Bone marrow (tissue), 2 donors: Measurements from ENCODE around the gene CPNE4.

Experiments used
- DNase-seq, 2 donors: peaks; one replicate each; lab custom pipeline; 2025; lab: John Stamatoyannopoulos, UW

The CPNE4 gene

DNA sequence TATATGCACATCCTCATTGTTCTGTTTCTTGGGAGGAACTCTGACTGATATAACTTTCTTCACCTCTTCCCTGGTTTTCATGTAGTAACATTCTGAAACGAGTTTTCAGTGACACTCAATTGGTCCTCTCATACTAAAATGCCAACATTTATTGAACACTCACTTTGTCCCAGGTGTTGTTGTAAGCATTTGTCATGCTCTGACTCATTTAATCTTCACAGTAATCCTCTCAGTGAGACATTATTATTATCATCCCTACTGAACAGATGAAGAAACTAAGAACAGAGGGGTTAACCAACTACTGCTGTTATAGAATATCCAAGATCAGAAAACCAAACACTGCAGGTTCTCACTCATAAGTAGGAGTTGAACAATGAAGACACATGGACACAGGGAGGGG is 437.9 kb downstream of the CPNE4 start:
- no peak for DNase-seq

DNA sequence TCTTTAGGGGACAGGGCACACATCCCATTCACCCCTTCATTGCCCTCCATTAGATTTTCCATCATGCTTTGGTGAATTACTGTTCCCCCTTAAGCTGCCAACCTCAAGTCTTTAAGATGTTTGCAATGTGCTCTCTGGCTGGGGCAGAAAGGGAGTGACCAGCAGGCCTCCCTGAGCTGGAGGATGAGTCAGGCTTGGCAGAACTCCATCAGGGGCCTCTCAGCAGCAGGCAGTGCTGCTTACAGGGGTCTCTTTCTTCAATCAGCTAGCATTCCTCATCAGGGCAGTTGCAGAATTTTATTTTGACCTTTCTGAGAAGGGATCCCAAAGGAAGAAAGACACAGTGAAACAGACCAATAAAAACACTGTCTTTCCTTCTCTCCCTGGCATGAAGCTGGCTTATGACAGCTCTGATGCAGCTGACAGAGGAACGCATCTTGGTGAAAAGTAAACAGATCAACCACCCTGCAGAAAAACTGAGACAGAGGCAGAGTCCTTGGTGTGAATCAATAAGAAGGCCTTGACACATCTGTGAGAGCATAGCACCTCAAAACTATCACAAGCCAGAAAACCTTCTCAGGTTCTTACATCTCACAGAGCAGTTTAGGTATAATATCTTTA is 443.3 kb downstream of the CPNE4 start:
- no peak for DNase-seq

DNA sequence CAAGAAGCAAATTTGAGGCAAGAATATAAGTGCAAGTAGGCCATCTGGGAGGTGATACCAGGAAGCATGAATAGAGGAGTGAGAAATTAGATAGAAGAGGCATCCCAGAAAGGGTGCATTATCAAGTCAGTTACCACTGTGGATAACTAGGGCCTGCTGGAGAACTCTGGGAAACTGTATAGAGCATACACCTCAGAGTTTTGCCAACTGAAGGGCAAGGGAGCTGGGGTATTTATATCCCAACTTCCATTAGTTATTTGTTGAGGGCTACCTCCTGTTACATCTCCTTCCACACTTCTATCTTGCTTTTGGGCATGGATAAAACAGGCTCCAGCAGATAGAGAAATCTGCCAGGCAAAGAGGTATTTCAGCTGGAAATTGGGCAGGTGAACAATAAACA is 448.5 kb downstream of the CPNE4 start:
- no peak for DNase-seq

DNA sequence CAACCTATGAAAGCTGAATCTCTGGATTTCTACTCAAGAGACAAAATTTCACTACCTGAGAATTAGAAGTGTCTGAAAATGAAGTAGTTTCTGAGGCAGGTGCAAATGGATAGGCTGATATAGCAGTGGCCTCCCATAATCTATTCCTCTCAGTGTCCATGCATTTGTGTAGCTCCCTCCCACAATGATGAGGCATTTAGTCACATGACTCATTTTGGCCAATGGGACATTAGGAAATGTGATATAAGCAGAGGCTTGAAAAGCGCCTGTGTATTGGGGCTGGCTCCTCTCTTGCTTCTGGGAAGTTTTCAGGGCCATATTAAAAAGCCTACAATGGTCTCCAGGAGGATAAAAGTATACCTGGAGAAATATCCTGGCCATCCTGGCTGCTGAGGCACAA is 452.4 kb downstream of the CPNE4 start:
- DNase-seq: no peak

DNA sequence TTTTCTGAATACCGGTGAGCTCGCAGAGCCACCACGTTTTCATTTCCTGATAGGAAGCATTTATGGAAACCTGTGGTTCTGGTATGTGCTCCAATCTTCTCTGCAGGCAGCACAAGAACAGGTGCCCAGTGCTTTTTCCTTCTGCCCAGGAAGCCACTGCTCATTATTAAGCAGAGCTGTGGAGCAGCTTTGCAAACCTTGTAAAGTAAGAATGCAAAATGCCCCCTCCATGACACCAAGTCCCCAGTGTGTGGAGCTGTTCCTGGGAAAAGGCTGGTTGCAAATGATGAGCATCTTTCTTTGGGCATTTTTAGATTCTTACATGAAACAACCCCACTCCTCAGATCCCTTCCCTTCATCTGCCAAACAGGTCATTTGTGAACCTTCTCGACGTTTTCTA is 466.4 kb downstream of the CPNE4 start:
- DNase-seq: no peak

DNA sequence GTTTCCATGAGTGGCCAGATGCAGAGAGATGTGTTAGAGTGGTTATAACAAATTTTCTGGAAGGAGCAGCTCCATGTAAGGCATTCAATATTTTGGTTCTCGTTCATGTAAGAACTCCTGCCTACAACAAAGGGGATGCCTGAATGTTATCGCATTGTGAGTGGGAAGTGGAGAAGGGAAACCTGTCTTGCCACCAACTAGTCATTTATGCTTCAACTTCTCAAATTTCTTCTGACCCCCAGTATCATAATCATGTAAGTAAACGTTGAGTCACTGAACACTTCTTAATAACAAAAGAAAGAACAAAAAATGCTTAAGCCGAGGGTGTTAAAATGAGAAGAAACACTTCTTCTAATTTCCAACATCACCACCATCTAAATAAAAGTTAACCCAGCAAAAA is 470.0 kb downstream of the CPNE4 start:
- no peak for DNase-seq

DNA sequence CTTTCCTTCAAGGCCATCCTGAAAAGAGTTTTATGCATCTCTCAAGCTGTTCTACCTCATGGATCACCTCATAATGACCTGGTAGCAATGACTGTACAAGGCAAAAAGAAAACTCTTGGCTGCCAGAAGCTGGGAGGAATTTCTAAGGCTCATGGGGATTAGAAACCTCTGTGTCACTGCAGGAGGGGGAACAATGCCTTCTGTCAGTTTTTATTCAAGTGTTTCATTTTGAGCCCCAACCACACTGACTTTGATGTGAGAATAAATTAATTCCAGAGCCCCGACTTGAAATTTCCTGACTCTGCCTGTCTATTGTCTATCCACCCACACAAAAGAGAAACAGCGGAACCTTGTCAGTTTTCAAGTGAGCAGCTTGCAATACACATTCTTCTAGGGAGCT is 473.3 kb downstream of the CPNE4 start:
- DNase-seq: no peak

DNA sequence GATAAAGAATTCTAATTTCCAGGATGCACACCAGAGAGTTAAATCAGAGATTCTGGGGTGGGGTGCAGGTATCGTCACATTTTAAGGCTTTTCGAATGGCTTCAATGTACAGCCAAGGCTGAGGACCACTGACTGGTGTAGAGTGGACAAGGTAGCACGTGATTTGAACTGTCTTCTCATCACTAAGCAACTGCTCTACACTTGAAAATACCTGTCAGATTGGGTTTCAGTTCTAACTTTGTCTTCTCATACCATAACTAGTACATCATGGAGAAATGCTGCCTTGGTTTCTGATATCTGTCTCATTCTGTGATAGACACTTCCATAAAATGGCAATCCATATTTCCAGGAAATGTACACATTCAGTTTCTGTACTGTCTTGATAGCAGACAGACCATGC is 474.0 kb downstream of the CPNE4 start:
- no peak for DNase-seq

DNA sequence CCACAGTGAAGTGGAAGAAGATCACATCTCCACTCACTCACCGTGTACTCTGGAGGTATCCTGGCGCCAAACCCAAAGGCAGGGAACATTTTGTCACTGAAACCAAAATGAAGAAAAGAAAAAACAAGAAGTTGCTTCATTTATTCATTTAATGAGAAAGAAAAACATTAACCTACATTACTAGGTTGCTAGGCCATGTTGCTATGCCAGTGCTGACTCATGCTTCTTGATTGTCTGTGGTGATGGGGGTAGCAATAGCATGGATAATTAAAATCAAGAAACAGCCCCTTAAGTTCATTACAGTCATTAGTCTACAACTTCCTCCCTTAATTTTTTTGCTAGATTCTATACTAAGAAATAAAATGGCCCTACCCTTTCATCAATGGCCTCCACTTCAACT is 479.4 kb downstream of the CPNE4 start:
- DNase-seq: no peak

DNA sequence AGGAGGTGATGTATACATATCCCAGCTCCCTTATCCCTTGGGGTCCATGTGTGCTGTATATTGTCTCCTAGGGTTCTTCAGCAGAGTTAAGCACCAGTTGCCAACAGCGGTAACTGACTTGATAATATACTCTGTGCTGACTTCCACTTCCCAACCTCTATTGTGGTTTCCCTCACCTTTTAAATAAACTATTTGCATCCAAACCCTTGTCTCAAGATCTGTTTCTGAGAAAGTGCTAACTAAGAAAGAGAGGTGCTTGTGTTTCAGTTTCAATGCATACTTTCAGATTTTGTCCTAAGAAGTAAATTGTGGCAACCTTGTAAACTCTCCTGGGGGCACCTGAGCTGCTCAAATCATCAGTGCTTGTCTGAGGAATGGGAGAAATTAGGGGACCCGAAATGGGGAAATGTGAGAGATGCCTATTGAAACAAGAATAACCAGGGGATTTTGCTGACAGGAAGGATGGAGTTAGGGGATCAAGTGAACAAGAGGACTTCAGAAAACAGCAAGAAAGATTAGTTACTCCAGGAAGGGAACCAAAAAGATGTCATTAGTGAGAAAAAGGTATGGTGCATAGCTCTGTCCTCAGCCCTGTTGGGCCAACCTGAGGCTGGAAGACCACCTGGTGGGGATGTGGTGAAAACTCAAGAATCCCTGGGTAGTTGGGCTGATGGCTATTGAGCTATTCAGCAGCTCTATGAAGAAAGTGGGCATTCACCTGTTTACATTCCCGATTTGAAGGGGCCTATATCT is 481.1 kb downstream of the CPNE4 start:
- no peak for DNase-seq

DNA sequence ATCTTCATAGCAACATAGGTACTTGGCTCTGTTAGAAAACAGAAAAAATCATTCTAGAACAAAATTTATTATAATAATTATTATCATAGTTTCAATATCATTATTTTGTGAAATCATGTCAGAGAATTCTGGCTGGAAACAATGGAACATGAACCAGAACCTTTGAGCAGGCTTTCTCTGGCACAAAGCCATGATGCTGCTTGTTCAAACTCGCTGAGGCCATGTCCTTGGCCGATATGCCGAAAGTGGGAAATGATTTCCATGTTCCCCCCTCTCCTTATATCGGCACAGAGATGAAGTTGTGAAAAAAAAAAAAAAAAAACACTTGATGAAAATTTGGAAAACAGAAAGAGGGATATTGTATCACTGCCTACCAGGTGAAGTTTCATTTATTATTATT is 483.1 kb downstream of the CPNE4 start:
- no peak for DNase-seq

DNA sequence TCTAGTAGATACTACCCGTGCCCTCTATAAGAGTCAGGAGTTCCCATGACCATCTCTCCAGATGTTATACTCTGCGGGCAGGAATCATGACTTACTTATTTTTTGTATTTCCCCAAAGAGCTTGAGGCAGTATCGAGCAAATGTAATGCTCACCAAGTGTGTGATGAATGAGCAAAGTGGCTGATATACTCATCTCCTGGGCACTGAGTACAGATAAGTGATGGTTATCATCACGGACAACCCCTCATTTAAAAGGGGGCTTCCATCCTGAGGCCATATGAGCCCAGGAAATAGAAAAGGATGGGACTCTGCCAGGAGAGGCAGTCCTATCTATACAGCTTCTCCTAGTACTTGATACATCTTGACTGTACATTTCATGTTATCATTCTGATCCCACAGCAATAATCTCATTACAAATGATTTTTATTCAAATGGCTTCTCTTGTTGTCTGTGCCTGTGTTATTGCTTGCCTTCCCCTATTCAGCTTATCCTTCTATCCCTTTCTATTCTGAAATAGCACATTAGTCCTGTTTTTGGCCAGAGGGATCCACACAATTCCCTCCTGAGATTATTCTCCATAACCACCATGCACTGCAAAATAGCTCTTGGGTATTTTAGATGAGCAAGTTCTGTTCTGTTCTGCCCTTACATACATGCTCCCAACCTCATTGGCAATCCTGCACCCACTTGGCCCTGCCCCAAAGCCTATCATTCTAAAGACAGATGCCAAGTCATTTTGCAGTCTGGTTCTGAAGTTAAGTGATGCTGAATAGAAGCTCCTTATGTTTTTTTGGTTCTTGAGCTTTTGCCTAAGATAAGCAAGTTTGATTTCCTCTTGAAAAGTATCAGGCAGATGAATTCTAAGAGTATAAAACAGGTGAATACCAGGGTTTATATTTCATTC is 484.0 kb downstream of the CPNE4 start:
- DNase-seq: no peak

DNA sequence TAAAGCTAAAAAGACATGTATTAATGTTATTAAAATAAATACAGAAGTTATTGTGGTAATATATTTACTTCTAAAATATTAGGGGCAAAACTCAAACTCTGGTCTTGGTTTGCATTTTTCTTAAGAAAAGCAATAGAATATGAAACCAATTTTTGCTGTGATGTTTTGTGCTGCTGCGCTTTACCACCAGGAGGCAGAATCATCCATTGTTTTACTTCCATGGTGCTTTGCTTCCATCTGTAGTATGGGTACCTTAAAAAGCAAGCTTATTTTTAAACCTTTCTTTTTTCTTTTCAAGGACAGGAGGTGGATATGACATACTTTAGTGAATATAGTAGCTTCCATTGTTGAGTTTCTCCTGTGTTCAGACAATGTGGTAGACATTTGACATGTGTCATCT is 485.5 kb downstream of the CPNE4 start:
- DNase-seq: no peak

DNA sequence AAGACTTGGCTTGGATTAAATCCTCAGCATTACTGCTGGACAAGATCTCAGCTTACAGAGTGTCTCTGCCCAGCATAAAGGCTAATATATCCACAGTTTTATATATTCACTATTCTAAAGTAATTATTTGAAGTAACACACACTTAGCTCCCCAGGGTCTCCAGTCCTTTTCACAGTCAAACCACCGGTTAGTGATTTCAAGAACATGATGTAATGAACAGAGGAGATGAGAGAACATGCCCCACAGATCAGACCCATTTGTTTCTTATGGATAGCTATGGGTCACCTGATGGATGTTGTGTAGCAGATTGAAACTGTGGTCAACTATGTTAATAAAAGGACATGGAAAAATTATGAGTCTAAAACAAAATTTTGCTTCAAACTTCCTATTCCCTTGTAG is 487.2 kb downstream of the CPNE4 start:
- DNase-seq: no peak

DNA sequence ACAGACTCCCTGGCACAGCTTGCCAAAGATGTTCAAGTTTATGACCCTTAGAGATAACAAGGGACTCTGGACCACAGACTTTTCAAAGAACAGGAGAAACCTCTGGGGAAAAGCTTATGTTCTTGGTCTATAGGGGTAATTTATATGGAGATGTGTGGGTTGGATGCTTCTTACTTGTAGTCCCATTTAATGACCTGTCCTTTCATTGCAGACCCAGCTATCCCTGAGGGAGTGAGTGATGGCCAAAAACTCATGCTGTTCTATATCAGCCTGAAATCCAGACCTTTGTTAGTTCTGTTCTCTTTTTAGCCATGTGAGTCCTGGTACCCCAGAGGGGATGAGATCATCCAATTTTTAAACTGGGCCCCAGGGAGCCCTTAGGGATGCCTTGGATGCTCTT is 488.4 kb downstream of the CPNE4 start:
- DNase-seq: no peak

DNA sequence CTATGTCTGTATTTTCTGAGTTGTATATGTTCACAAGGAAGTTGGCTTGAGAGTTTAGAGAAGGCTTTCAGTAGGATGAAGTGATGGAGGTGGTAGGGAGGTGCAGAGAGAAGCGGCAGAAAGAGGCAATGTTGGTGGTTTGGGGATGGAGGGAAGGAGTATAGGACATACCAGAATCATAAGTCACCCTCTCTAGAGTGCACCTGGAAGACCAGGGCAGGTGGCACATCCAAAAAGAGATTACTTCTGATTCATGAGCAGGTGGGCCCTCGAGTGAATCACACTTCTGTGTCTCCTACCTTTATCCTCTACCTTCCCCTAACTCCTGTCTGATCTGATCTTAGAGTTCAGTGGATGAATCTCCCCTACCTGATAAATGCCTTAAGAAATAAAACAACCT is 490.3 kb downstream of the CPNE4 start:
- DNase-seq: no peak

DNA sequence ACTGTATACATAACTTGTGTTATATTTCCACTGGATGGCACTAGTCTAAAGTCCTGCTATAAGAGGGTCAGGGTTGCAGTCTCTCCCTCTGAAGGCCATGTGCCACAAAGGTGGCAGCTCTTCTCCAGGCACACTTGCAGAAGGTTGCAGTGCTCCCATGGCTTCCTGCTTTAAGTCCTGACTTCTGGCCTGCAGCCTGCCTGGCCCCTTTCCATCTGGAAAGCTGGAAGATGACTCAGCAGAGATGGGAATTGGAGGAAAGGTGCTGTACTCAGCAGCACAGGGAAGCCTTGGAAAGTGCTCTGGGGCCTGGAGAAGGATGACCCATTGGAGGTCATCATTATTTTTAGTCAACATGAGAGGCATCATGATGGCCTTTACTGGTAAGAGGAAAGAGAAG is 491.1 kb downstream of the CPNE4 start:
- no peak for DNase-seq

DNA sequence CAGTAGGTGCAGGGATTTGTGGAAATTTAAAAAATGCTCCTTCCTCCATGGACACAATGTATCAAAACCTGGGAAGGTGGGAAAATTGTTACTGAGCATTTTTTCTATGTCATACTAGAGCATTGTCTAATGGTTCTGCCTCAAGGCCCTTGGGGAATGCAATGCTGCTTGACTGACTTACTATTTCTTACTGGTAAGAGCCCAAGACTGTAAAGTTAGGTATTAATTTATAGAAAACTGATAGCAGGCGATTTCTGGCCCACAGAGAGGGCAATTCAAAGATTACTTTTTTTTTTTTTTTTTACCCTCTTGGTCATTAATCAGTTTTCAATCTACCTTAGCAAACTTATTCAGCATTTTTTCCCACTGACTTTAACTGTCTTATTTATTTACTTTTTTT is 493.5 kb downstream of the CPNE4 start:
- no peak for DNase-seq

DNA sequence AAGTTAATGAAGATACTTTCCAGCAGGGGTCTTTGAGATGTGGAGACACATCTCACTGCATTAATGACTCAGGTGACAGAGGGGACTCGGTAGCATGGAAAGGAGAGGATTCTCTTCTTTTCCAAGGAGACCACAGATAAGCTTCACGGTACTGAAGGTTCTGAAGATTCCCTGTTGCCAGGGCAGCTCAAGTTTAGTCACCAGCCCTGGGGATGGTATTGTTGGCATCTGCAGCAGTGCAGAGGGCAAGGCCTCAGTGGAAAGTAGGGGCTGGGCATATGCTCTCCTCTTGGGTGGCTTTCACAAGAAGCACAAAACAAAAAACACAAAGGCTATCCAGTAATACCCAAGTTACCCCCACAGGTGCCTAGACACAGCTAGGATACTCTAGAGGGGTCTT is 494.0 kb downstream of the CPNE4 start:
- DNase-seq: no peak

DNA sequence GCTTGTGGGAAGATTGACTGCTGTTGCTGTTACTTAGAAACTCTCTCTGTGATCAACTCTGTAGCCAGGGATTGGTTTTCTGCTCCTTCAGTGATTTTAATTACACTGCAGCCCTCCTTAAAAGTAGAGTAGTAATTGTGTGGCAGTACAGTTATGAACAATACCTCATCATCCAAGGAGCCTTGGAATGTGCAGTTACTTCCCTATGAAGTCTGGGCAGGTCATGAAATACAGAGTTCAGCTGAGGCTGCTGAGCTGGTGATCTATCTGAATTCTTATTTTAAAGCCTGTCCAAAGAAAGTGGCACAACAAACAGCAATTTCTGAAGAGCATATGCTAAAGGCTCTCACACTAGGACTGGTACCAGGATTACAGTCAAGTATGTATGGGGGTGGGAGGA is 494.7 kb downstream of the CPNE4 start:
- DNase-seq: no peak

DNA sequence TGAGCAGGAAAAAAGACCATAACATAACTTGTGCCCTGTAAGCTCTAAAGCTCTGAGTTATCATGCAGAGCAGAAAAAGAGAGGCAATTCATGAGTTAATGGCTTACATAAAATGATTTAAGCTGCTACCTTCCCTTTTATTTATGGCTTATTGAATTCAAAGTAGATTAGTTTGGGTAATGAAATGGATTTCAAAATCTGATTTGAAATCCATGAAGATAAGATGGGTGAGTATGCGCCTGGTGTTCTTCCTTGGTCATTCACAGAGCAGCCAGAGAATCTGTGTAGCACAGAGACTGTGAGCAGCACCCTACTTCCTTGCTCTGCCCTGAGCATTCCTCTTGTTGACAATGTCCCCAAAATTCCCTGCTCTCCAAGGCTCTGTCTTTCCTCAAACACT is 495.8 kb downstream of the CPNE4 start:
- DNase-seq: no peak

DNA sequence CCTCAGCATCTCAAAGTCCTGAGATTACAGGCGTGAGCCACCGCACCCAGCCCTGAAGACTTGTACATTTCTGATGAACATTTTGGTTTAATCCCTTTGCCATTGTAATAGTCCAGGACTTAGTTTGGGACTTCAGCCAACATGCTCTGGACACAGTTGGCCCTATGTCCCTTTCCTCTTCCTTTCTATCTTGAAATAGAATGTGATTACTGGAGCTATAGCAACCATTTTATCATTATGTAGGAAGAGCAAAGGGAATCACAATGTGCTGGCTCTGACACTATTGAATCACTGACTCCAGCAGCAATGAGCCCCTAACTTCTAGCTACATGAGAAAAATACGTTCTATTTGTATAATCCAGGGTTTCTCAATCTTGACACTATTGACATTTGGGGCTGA is 497.3 kb downstream of the CPNE4 start:
- no peak for DNase-seq

DNA sequence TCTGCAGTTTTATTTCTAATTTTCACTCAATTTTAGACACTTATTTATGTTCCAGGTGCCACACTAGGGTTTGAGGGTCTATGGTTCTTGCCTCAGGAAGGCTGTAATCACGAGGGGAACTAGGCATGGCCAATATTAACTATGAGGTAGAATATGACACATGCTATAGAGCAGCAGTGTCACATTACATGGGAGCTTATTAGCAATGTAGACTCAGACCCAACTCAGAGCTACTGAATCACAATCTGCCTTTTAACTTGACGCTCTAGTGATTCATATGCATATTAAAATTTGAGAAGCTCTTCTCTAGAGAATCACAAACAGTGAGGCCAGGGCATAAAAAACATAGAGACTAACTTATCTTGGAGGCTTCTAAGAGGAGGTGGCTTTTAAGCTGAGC is 499.2 kb downstream of the CPNE4 start:
- DNase-seq: no peak
